Measurements from ENCODE around the gene SCP2.

SCP2 gene

DNA sequence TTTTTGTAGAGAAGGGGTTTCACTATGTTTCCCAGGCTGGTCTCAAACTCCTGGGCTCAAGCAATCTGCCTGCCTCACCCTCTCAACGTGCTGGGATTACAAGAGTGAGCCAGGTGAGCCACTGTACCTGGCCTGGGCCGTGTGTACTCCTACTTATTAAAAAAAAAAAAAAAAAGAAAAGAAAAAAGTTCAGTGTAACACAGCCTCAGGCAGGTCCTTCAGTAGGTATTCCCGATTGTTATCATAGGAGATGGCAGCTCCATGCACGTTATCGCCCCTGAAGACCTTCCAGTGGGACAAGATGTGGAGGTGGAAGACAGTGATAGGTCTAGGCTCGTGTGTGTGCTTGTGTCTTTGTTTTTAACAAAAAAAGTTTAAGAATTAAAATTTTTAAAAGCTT lies 8.9 kb upstream of the SCP2 start:
- Histone ChIP-seq H3K4me1 (ENCODE audit: insufficient read depth, poor library complexity, severe bottlenecking) (no peaks in the 10 kb centered on the region), H3K27me3 (ENCODE audit: insufficient read depth, poor library complexity, severe bottlenecking) (no peaks in the 10 kb centered on the region), H3K27ac (ENCODE audit: poor library complexity, severe bottlenecking) (no peak overlapping the region), H3K9me3 (ENCODE audit: severe bottlenecking) (no peaks in the 10 kb centered on the region), H3K4me3 (ENCODE audit: severe bottlenecking) (no peak overlapping the region), H3K36me3 (ENCODE audit: low read depth) (no peaks in the 10 kb centered on the region)
- no peak for ATAC-seq (ENCODE audit: low read depth)
- DNase-seq (ENCODE audit: low spot score): no peak
- TF ChIP-seq, protein P1, sequence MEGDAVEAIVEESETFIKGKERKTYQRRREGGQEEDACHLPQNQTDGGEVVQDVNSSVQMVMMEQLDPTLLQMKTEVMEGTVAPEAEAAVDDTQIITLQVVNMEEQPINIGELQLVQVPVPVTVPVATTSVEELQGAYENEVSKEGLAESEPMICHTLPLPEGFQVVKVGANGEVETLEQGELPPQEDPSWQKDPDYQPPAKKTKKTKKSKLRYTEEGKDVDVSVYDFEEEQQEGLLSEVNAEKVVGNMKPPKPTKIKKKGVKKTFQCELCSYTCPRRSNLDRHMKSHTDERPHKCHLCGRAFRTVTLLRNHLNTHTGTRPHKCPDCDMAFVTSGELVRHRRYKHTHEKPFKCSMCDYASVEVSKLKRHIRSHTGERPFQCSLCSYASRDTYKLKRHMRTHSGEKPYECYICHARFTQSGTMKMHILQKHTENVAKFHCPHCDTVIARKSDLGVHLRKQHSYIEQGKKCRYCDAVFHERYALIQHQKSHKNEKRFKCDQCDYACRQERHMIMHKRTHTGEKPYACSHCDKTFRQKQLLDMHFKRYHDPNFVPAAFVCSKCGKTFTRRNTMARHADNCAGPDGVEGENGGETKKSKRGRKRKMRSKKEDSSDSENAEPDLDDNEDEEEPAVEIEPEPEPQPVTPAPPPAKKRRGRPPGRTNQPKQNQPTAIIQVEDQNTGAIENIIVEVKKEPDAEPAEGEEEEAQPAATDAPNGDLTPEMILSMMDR (IDR thresholded peaks at IDR 0.05; ENCODE audit: poor library complexity, severe bottlenecking): no peak

GRCh38 chr1:52919051-52919722 lies 7.9 kb upstream of the SCP2 start:
- peak; percentile 25; the same call in 1 of the 3 replicates for ATAC-seq (ENCODE audit: low read depth)
- no peak overlapping the region for H3K27ac ChIP-seq (ENCODE audit: poor library complexity, severe bottlenecking)
- no peak overlapping the region for H3K4me3 ChIP-seq (ENCODE audit: severe bottlenecking)
- TF ChIP-seq, protein P1 (IDR thresholded peaks at IDR 0.05; ENCODE audit: poor library complexity, severe bottlenecking): no peak
- DNase-seq (ENCODE audit: low spot score): no peak
- H3K36me3 ChIP-seq (ENCODE audit: low read depth): no peaks in the 10 kb centered on the region
- H3K9me3 ChIP-seq (ENCODE audit: severe bottlenecking): no peaks in the 10 kb centered on the region
- H3K27me3 ChIP-seq (ENCODE audit: insufficient read depth, poor library complexity, severe bottlenecking): no peaks in the 10 kb centered on the region
- no peaks in the 10 kb centered on the region for H3K4me1 ChIP-seq (ENCODE audit: insufficient read depth, poor library complexity, severe bottlenecking)

DNA sequence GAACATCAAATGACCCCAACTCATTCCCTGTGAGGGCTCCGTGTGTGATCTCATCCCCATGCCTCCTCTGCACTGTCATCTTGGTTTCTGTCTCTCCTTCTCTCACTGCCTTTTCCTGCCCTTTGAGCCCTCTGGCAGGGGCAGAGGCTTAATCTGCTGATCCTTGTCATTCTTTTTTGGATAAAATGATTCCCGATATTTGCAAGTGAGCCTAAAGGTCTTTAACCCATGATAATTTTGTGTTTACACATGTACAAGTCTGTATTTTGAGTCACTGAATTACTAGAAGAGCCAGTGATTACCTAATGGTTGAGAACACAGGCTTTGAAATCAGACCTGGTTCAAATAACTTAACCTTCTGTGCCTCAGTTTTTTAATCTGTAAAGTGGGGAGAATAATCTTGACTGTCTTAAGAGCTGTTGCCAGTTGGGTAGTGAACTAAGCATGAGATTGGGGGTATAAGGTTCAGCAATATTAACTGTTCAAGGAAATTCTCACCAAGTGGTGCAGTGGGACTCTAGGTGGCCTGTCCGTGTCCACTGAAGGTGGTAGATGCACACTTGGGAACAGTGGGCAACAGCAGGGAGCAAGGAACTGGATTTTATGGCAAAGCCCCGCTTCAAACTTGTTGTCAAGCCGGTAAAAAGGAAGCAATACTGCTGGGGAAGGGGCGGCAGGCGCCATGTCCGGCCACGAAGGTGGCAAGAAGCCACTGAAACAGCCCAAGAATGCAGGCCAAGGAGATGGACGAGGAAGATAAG lies 7.2 kb upstream of the SCP2 start:
- H3K27me3 ChIP-seq (ENCODE audit: insufficient read depth, poor library complexity, severe bottlenecking): no peaks in the 10 kb centered on the region
- no peak for DNase-seq (ENCODE audit: low spot score)
- TF ChIP-seq, protein P1 (IDR thresholded peaks at IDR 0.05; ENCODE audit: poor library complexity, severe bottlenecking): no peak
- H3K9me3 ChIP-seq (ENCODE audit: severe bottlenecking): no peaks in the 10 kb centered on the region
- H3K4me3 ChIP-seq (ENCODE audit: severe bottlenecking): no peak overlapping the region
- no peak overlapping the region for H3K27ac ChIP-seq (ENCODE audit: poor library complexity, severe bottlenecking)
- no peak for ATAC-seq (ENCODE audit: low read depth)
- H3K36me3 ChIP-seq (ENCODE audit: low read depth): no peaks in the 10 kb centered on the region
- no peaks in the 10 kb centered on the region for H3K4me1 ChIP-seq (ENCODE audit: insufficient read depth, poor library complexity, severe bottlenecking)

DNA sequence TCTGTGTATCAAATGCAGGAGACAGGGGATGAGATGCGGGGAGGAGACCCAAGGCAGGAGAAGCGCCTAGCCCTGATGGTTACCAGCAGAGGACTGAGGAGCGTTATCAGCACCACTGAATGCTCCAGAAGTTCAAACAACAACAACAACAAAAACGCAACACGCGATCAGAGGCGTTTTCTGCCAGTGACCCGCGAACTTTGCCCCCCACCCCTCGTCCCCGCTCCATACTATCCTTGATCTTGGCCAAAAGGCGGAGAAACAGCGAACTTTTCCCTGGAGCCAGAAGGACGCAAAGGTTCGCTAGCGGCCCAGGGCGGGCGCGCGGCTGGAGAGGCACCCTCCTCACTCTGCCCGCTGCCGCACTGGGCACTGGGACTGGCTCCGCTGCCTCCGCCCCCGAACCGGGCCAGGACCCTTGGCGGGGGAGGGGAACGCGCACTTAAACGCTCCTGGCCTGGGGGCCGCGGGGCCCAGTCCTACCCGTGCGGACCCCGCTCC lies 6.2 kb upstream of the SCP2 start:
- H3K9me3 ChIP-seq (ENCODE audit: severe bottlenecking): no peaks in the 10 kb centered on the region

More for the DNA sequence above, 6.2 kb upstream of the SCP2 start:
- no peaks in the 10 kb centered on the region for H3K4me1 ChIP-seq (ENCODE audit: insufficient read depth, poor library complexity, severe bottlenecking)
- DNase-seq (ENCODE audit: low spot score): no peak
- H3K4me3 ChIP-seq (ENCODE audit: severe bottlenecking): peak overlapping the region; percentile 58
- H3K36me3 ChIP-seq (ENCODE audit: low read depth): no peaks in the 10 kb centered on the region
- TF ChIP-seq, protein P1 (IDR thresholded peaks at IDR 0.05; ENCODE audit: poor library complexity, severe bottlenecking): no peak
- H3K27ac ChIP-seq (ENCODE audit: poor library complexity, severe bottlenecking): peak overlapping the region; percentile 15
- H3K27me3 ChIP-seq (ENCODE audit: insufficient read depth, poor library complexity, severe bottlenecking): no peaks in the 10 kb centered on the region
- ATAC-seq (ENCODE audit: low read depth): peak; percentile 54

Data from RWPE2 (cell line).